H1 (cell line): ENCODE results near the gene ZNF282. TPM values are rescaled to one million over a fixed set of nuclear protein-coding genes. Genes with fewer than 3 reads are reported as not detected.
A peak's percentile ranks its signal among the peaks of the same experiment; 100 is the strongest.

Experiments
- CTCF ChIA-PET: fragments of 300-600 bp; sonication (Branson Sonifier 250); formaldehyde crosslinking; loops from one replicate; lab custom pipeline; 2021; ENCODE audit not compliant: partially characterized antibody; lab: Charles Lee
- POLR2A ChIA-PET: fragments of 300-600 bp; sonication (Branson Sonifier 250); formaldehyde crosslinking; loops from one replicate; lab custom pipeline; 2021; ENCODE audit warnings: inconsistent platforms; ENCODE audit not compliant: partially characterized antibody; lab: Charles Lee
- DNase-seq, 2 experiments: peaks; one replicate each; pipeline versions ENCODE4 v3.0.0 to v3.0.0-alpha.2; 2010 to 2022; ENCODE audit warnings: low spot score in 2 of 2, low read depth in 1 of 2, mixed read lengths in 1 of 2
- FAIRE-seq: peaks from 2 replicates; lab custom pipeline; 2011; peaks lifted over from hg19 to GRCh38; lab: Jason Lieb, UNC
- H2AFZ ChIP-seq: 2 replicates; pipeline ENCODE4 v1.8.1; 2012; ENCODE audit warnings: low read length, inconsistent platforms
- H2AK5ac ChIP-seq: 2 replicates; pipeline ENCODE4 v1.6.1; 2013; ENCODE audit warnings: low read depth, low read length
- H2BK120ac ChIP-seq: replicated peaks from 2 replicates; pipeline ENCODE3; 2013; ENCODE audit warnings: low read depth, low read length, inconsistent platforms
- H2BK12ac ChIP-seq: 2 replicates; pipeline ENCODE4 v1.6.1; 2013; ENCODE audit warnings: low read depth, low read length
- H2BK15ac ChIP-seq: 2 replicates; pipeline ENCODE4 v1.6.1; 2013; ENCODE audit warnings: low read length
- H2BK20ac ChIP-seq: 2 replicates; pipeline ENCODE4 v1.6.1; 2013; ENCODE audit warnings: low read length
- H2BK5ac ChIP-seq: 2 replicates; pipeline ENCODE4 v1.6.1; 2013; ENCODE audit warnings: low read depth, low read length
- H3K14ac ChIP-seq: 2 replicates; pipeline ENCODE4 v1.6.1; 2013; ENCODE audit warnings: inconsistent platforms; ENCODE audit not compliant: insufficient read length
- H3K18ac ChIP-seq: 2 replicates; pipeline ENCODE4 v1.6.1; 2013; ENCODE audit warnings: low read length; ENCODE audit errors: extremely low read depth
- H3K23ac ChIP-seq: 2 replicates; pipeline ENCODE4 v1.6.1; 2013; ENCODE audit warnings: inconsistent platforms; ENCODE audit not compliant: insufficient read length
- H3K23me2 ChIP-seq: 2 replicates; pipeline ENCODE4 v1.6.1; 2013; ENCODE audit warnings: low read depth, low read length
- H3K27ac ChIP-seq: 2 replicates; pipeline ENCODE4 v1.6.1; 2011; ENCODE audit warnings: low read depth, low read length, inconsistent platforms
- H3K27me3 ChIP-seq, 4 experiments: replicated peaks in 1 of 4; 1 replicate in 1 of 4; 2 replicates in 3 of 4; pipeline versions ENCODE4 v1.6.1 to v1.8.1; 2011 to 2013; ENCODE audit warnings: low read length in 3 of 4, mild to moderate bottlenecking in 3 of 4, inconsistent platforms in 2 of 4, mixed read lengths in 2 of 4, moderate library complexity in 1 of 4; ENCODE audit not compliant: control insufficient read depth in 3 of 4, insufficient read depth in 3 of 4; ENCODE audit errors: extremely low read depth in 1 of 4
- H3K36me3 ChIP-seq, 4 experiments: 2 replicates each; pipeline versions ENCODE4 v1.6.1 to v1.8.1; 2011 to 2013; ENCODE audit warnings: mild to moderate bottlenecking in 4 of 4, low read length in 3 of 4, moderate library complexity in 2 of 4, control low read depth in 1 of 4, inconsistent platforms in 1 of 4; ENCODE audit not compliant: insufficient read depth in 4 of 4, control insufficient read depth in 2 of 4
- H3K4ac ChIP-seq: replicated peaks from 2 replicates; pipeline ENCODE3; 2013; ENCODE audit warnings: low read length, low read depth, mixed read lengths, inconsistent platforms; ENCODE audit not compliant: insufficient read length
- H3K4me1 ChIP-seq, 4 experiments: replicated peaks in 1 of 4; 1 replicate in 1 of 4; 2 replicates in 3 of 4; pipeline versions ENCODE4 v1.6.1 to v1.8.1; 2011 to 2013; ENCODE audit warnings: low read length in 3 of 4, inconsistent platforms in 2 of 4, mixed read lengths in 1 of 4; ENCODE audit not compliant: insufficient read depth in 4 of 4, control insufficient read depth in 3 of 4
- H3K4me2 ChIP-seq, 2 experiments: 2 replicates each; pipeline versions ENCODE4 v1.6.1 to v1.8.1; 2011 to 2013; ENCODE audit warnings: low read depth in 2 of 2, low read length in 2 of 2, control low read depth in 1 of 2, inconsistent platforms in 1 of 2, mild to moderate bottlenecking in 1 of 2; ENCODE audit not compliant: insufficient read depth in 1 of 2
- H3K4me3 ChIP-seq, 4 experiments: fragments of 200-600, 300-600 bp in 1 of 4; sonication (generic), shearing (Covaris generic), sonication (Bioruptor Twin) in 1 of 4; 2 replicates each; pipeline versions ENCODE4 v1.5.1 to v1.8.1; 2011 to 2016; ENCODE audit warnings: low read length in 4 of 4, low read depth in 3 of 4, control low read depth in 2 of 4, inconsistent platforms in 2 of 4, mild to moderate bottlenecking in 2 of 4, mixed read lengths in 1 of 4, moderate library complexity in 1 of 4; ENCODE audit not compliant: insufficient read depth in 2 of 4; ENCODE audit errors: extremely low read depth in 1 of 4
- H3K56ac ChIP-seq: replicated peaks from 2 replicates; pipeline ENCODE3; 2013; ENCODE audit warnings: low read depth, mild to moderate bottlenecking, mixed read lengths, low read length, inconsistent platforms; ENCODE audit not compliant: insufficient read length
- H3K79me1 ChIP-seq: 2 replicates; pipeline ENCODE4 v1.6.1; 2013; ENCODE audit warnings: low read depth, low read length, control low read depth
- H3K79me2 ChIP-seq, 2 experiments: 2 replicates each; pipeline versions ENCODE4 v1.6.1 to v1.8.1; 2012 to 2013; ENCODE audit warnings: low read length in 2 of 2, mild to moderate bottlenecking in 2 of 2, inconsistent platforms in 1 of 2; ENCODE audit not compliant: insufficient read depth in 2 of 2, control insufficient read depth in 1 of 2
- H3K9ac ChIP-seq, 4 experiments: replicated peaks in 1 of 4; 1 replicate in 1 of 4; 2 replicates in 3 of 4; pipeline versions ENCODE4 v1.6.1 to v1.8.1; 2011 to 2013; ENCODE audit warnings: low read depth in 3 of 4, low read length in 3 of 4, control low read depth in 2 of 4, mild to moderate bottlenecking in 2 of 4, moderate library complexity in 2 of 4, inconsistent platforms in 1 of 4; ENCODE audit errors: extremely low read depth in 1 of 4
- H3K9me3 ChIP-seq, 2 experiments: 2 replicates each; pipeline versions ENCODE4 v1.6.1 to v1.8.1; 2012 to 2013; ENCODE audit warnings: mild to moderate bottlenecking in 2 of 2, moderate library complexity in 2 of 2, control low read depth in 1 of 2, inconsistent platforms in 1 of 2, low read depth in 1 of 2, low read length in 1 of 2, mixed read lengths in 1 of 2; ENCODE audit not compliant: insufficient read depth in 2 of 2
- H4K20me1 ChIP-seq, 2 experiments: replicated peaks in 1 of 2; 2 replicates each; pipeline versions ENCODE3 to v1.8.1; 2011 to 2013; ENCODE audit warnings: inconsistent platforms in 2 of 2, low read length in 2 of 2, mild to moderate bottlenecking in 1 of 2; ENCODE audit not compliant: insufficient read depth in 2 of 2, control insufficient read depth in 1 of 2
- H4K5ac ChIP-seq: 2 replicates; pipeline ENCODE4 v1.6.1; 2013; ENCODE audit warnings: low read length, low read depth, mixed read lengths, inconsistent platforms; ENCODE audit not compliant: insufficient read length
- H4K8ac ChIP-seq: 2 replicates; pipeline ENCODE4 v1.8.0; 2013; ENCODE audit warnings: mild to moderate bottlenecking, moderate library complexity, low read length, inconsistent platforms; ENCODE audit not compliant: insufficient read depth; ENCODE audit errors: extremely low read depth
- H4K91ac ChIP-seq: replicated peaks from 2 replicates; pipeline ENCODE3; 2013; ENCODE audit warnings: low read length, mixed read lengths, inconsistent platforms; ENCODE audit not compliant: insufficient read length
- KDM4A ChIP-seq: IDR thresholded peaks from one replicate; pipeline ENCODE4 v1.7.1; 2012; ENCODE audit warnings: low read depth, mild to moderate bottlenecking, moderate library complexity, low read length, inconsistent platforms; ENCODE audit not compliant: severe bottlenecking
- NANOG ChIP-seq: IDR thresholded peaks from 2 replicates; pipeline ENCODE4 v1.6.1; 2011; ENCODE audit warnings: low read length, low read depth, mild to moderate bottlenecking, inconsistent platforms; ENCODE audit not compliant: insufficient read depth, poor library complexity, severe bottlenecking
- POLR2A ChIP-seq, 2 experiments: IDR thresholded peaks; 1 replicate in 1 of 2; 2 replicates in 1 of 2; pipeline ENCODE4 v1.6.1; 2011; ENCODE audit warnings: low read depth in 2 of 2, low read length in 2 of 2, mild to moderate bottlenecking in 2 of 2; ENCODE audit errors: control extremely low read depth in 1 of 2
- SP1 ChIP-seq: IDR thresholded peaks from 2 replicates; pipeline ENCODE4 v1.6.1; 2011; ENCODE audit warnings: low read depth, low read length
- SP2 ChIP-seq: IDR thresholded peaks from 2 replicates; pipeline ENCODE4 v1.6.1; 2012; ENCODE audit warnings: mild to moderate bottlenecking, low read length, inconsistent platforms
- TAF1 ChIP-seq: IDR thresholded peaks from 2 replicates; pipeline ENCODE4 v1.6.1; 2011; ENCODE audit warnings: mild to moderate bottlenecking, low read depth, low read length
- TCF12 ChIP-seq: IDR thresholded peaks from 2 replicates; pipeline ENCODE4 v1.6.1; 2011; ENCODE audit warnings: low read depth, mild to moderate bottlenecking, low read length
- ZNF274 ChIP-seq: IDR thresholded peaks from 2 replicates; pipeline ENCODE4 v1.7.0; 2012; ENCODE audit warnings: low read length, borderline replicate concordance; ENCODE audit errors: extremely low read depth
- WGBS, 2 experiments: shearing (Covaris generic) in 1 of 2; methylation state at CpG; one replicate each; pipeline versions ENCODE4 v1.1.6 to v1.1.7; 2013 to 2015; ENCODE audit warnings: low lambda C conversion rate in 2 of 2, mixed read lengths in 2 of 2, inconsistent platforms in 1 of 2, low coverage in 1 of 2, missing lambda C conversion rate in 1 of 2; ENCODE audit not compliant: insufficient replicate concordance in 2 of 2, insufficient coverage in 1 of 2, insufficient read length in 1 of 2; ENCODE audit errors: extremely low coverage in 1 of 2, missing lambda C conversion rate in 1 of 2; 5-methylcytosine and 5-hydroxymethylcytosine counted together
- polyA plus RNA-seq, 7 experiments: library from polyadenylated mRNA; depleted of rRNA in 3 of 7; stranded (reverse) in 5 of 7; unstranded in 2 of 7; fragments of >200 nt in 5 of 7; fragments of 200-250 nt in 2 of 7; gene quantifications; 1 replicate in 5 of 7; 2 replicates in 1 of 7; 4 replicates in 1 of 7; pipeline versions ENCODE4 v1.2.1 to v1.2.3, GENCODE V29; 2011 to 2013; ENCODE audit warnings: missing spikeins in 2 of 7, mixed read lengths in 2 of 7
- total RNA-seq: library from RNA; stranded (reverse); fragmentation: NEBNext Ultra II Directional; extraction: Animal tissue kit (Norgen Biotek cat#: 25700); gene quantifications from 2 replicates; pipeline ENCODE4 v1.2.1, GENCODE V29; 2021

ZNF282 gene
- total and polyA plus RNA-seq, 2 of the 8 experiments (the other 6 are each of a cell fraction or from before 2014, with no cell fraction given): 16.9 to 36.3 TPM

GRCh38 chr7:149153346-149153745 lies 42.0 kb upstream of the ZNF282 start:
- Histone ChIP-seq H3K14ac (no peak overlapping the region), H4K5ac (no peak overlapping the region), H2BK20ac (no peak overlapping the region), H3K4ac (no peak overlapping the region), H4K91ac (no peak overlapping the region), H2BK120ac (no peak overlapping the region), H3K4me2 (no peak overlapping the region), H3K23ac (no peak overlapping the region), H3K56ac (no peak overlapping the region), H3K27ac (no peak overlapping the region), H2AFZ (no peak overlapping the region), H3K79me1 (no peaks in the 10 kb centered on the region; the same call in 1 of the 2 replicates), H3K4me1 (peaks cover 7 to 16% (median 9%) of the 10 kb centered on the region in 4 experiments; a peak in 6 of 7 replicates), H3K79me2 (peaks cover 50 to 93% of the 10 kb centered on the region in 2 experiments), H3K9ac (no peak overlapping the region), H3K36me3 (peaks cover 15 to 41% (median 30%) of the 10 kb centered on the region in 4 experiments), H3K9me3 (no peaks in the 10 kb centered on the region), H4K20me1 (peaks cover 6 to 12% of the 10 kb centered on the region in 2 experiments), H3K4me3 (no peak overlapping the region), H2BK5ac (no peak overlapping the region), H4K8ac (no peak overlapping the region), H2AK5ac (no peak overlapping the region), H2BK15ac (no peak overlapping the region), H2BK12ac (no peak overlapping the region), H3K18ac (no peak overlapping the region), H3K23me2 (no peaks in the 10 kb centered on the region; the same call in 1 of the 2 replicates), H3K27me3 (no peaks in the 10 kb centered on the region)
- TF ChIP-seq KDM4A: no peak
- TF ChIP-seq SP2: no peak
- no peak for TF ChIP-seq TCF12
- peak in 1 of 2 experiments; percentile 31; a peak in 1 of 3 replicates for TF ChIP-seq POLR2A (IDR thresholded peaks at IDR 0.05; ENCODE audit: control extremely low read depth in 1 of 2, low read depth in 2 of 2, low read length in 2 of 2)
- TF ChIP-seq ZNF274: no peak
- TF ChIP-seq TAF1: no peak
- no peak for TF ChIP-seq SP1
- TF ChIP-seq NANOG: no peak
- POLR2A ChIA-PET: interaction anchor here (0.7 to 9.2 kb wide), 16 partner anchors 9 to 148 kb away, joined by 3 to 138 read pairs (median 4); no protein-coding TSS in a partner anchor
- FAIRE-seq: no peak
- CTCF ChIA-PET: interaction anchor here (0.7 to 4.1 kb wide), 6 partner anchors 9 to 73 kb away, joined by 3 to 18 read pairs (median 4); no protein-coding TSS in a partner anchor
- 90% methylated on average over 2 of the region's 2 CpGs; no CpG with 5 or more reads in 1 of the 2 experiments for WGBS, 2 experiments
- no peak for DNase-seq
